ENCODE measurements around the gene KCMF1. TPM values are rescaled to one million over a fixed set of nuclear protein-coding genes. Genes with fewer than 3 reads are reported as not detected.

Gene KCMF1
- total and polyA plus RNA-seq, 9 of the 15 experiments (the other 6 are each of a cell fraction or from before 2014, with no cell fraction given): 6.8 to 88.2 (median 46.5) TPM

- no peak overlapping the region for H3K27ac ChIP-seq (ENCODE audit: extremely low read depth, low read depth, low read length)
- BruUV-seq (replicated peaks): no TSS peak
Observed at GRCh38 chr2:84927275-84927627, 43.7 kb upstream of the KCMF1 start.

More at GRCh38 chr2:84927275-84927627, 43.7 kb upstream of the KCMF1 start:
- Histone ChIP-seq H3K9ac (ENCODE audit: insufficient read depth in 1 of 2, low read depth in 2 of 2, low read length in 2 of 2) (no peak overlapping the region), H3K79me2 (ENCODE audit: control insufficient read depth, insufficient read depth, low read length) (no peaks in the 10 kb centered on the region), H4K20me1 (replicated peaks; ENCODE audit: control insufficient read depth, insufficient read depth, low read length) (no peaks in the 10 kb centered on the region), H3K4me1 (replicated peaks in 1 of 2; ENCODE audit: control insufficient read depth in 2 of 2, insufficient read depth in 2 of 2, low read length in 2 of 2) (peaks cover 13 to 19% of the 10 kb centered on the region in 2 experiments), H3K4me2 (ENCODE audit: insufficient read depth, low read length) (peak overlapping the region; percentile 93; the same call in 1 of the 2 replicates), H3K36me3 (ENCODE audit: control insufficient read depth, insufficient read depth, low read length) (no peaks in the 10 kb centered on the region), H3K27me3 (ENCODE audit: control insufficient read depth in 2 of 2, insufficient read depth in 2 of 2, low read length in 2 of 2) (no peaks in the 10 kb centered on the region; a peak in 2 of 5 replicates), H3K4me3 (no peak overlapping the region), H3K9me3 (replicated peaks; ENCODE audit: control insufficient read depth, insufficient read depth, low read depth, low read length) (no peaks in the 10 kb centered on the region), H3K9me1 (ENCODE audit: control insufficient read depth, insufficient read depth, low read length) (peaks cover 5% of the 10 kb centered on the region), H2AFZ (ENCODE audit: low read depth, low read length) (peak overlapping the region; percentile 15; the same call in 1 of the 2 replicates)
- intact Hi-C loops (cut with micrococcal nuclease): loop anchor here (1.0 to 10.0 kb wide), 5 partner anchors 140 to 432 kb away; no protein-coding TSS in a partner anchor
- 33% methylated on average over 3 of the region's 3 CpGs for WGBS (ENCODE audit: insufficient coverage, low coverage, missing lambda C conversion rate)
- FAIRE-seq (no peak), ATAC-seq (no peak), DNase-seq (ENCODE audit: extremely low read depth in 1 of 4, low spot score in 3 of 4) (no peak)
- in situ Hi-C loops (cut with MboI): loop anchor here (5.0 to 10.0 kb wide), 2 partner anchors 378 to 430 kb away; no protein-coding TSS in a partner anchor
- TF ChIP-seq CBX8 (IDR thresholded peaks at IDR 0.05; ENCODE audit: borderline replicate concordance, extremely low read depth, low read depth, low read length, poor library complexity, severe bottlenecking): no peak
- peak in 1 of 2 experiments; percentile 3; a peak in 1 of 4 replicates for TF ChIP-seq MNT (conservative IDR thresholded peaks at IDR 0.05)
- TF ChIP-seq DACH1 (IDR thresholded peaks at IDR 0.05; ENCODE audit: partially characterized antibody): peak; percentile 69
- TF ChIP-seq ZNF512 (tag; IDR thresholded peaks at IDR 0.05): peak; percentile 44; the same call in 1 of the 2 replicates
- ChIA-PET POLR2A (interaction anchor here (2.8 kb wide), 1 partner anchor 20 kb away, joined by 23 read pairs; no protein-coding TSS in a partner anchor), CTCF (ENCODE audit: low intra/inter-chr PET ratio) (interaction anchor here (0.6 to 3.1 kb wide), 7 partner anchors 56 to 432 kb away, joined by 3 to 20 read pairs (median 4); no protein-coding TSS in a partner anchor)

Data from K562 (cell line).